ENCODE measurements around the gene KRT38.

The KRT38 gene

DNA sequence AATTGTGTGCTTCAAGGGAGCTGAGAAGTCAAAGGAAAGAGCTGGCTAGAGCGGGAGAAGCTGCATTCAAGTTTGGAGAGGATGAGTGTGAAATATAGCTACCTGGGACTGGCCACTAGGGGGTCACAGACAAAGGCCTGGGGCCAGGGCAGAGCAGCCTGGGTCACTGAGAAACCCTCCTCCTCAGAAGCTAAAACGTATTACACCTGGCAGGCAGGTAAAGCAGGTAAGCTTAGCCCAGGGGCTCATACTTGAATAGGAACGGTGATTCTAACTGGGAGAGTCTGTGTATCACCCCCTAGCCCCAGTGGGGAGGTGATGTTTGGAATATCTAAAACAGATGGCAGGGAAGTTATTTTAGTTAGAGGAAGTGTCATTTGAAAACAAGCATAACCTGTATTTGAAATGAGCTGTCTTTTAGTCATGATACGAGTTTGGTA is 23.2 kb downstream of the KRT38 start:
- TF ChIP-seq, protein P1, sequence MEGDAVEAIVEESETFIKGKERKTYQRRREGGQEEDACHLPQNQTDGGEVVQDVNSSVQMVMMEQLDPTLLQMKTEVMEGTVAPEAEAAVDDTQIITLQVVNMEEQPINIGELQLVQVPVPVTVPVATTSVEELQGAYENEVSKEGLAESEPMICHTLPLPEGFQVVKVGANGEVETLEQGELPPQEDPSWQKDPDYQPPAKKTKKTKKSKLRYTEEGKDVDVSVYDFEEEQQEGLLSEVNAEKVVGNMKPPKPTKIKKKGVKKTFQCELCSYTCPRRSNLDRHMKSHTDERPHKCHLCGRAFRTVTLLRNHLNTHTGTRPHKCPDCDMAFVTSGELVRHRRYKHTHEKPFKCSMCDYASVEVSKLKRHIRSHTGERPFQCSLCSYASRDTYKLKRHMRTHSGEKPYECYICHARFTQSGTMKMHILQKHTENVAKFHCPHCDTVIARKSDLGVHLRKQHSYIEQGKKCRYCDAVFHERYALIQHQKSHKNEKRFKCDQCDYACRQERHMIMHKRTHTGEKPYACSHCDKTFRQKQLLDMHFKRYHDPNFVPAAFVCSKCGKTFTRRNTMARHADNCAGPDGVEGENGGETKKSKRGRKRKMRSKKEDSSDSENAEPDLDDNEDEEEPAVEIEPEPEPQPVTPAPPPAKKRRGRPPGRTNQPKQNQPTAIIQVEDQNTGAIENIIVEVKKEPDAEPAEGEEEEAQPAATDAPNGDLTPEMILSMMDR (conservative IDR thresholded peaks at IDR 0.05; ENCODE audit: low read length), result peak; percentile 20; the same call in 1 of the 2 replicates
- DNase-seq (ENCODE audit: low read depth), result no peak
- H3K4me3 ChIP-seq (ENCODE audit: low read length), result no peak overlapping the region

DNA sequence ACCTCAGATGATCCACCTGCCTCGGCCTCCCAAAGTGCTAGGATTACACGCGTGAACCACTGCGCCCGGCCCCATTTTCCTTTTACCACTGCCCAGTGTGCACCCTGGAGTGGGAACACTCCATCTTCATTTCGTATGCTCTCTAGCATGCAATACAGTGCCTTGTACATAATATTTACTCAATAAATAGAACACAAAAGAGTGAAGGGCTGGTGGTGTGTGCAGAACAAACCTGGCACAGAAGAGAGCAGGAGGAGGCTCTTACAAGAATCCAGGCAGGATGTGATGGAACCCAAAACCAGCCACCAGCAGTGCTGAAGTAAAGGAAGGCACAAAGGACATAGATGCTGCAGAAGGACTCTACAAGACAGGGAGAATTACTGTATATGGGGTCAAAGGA is 23.7 kb downstream of the KRT38 start:
- no peak for DNase-seq (ENCODE audit: low read depth)
- H3K4me3 ChIP-seq (ENCODE audit: low read length), result no peak overlapping the region
- TF ChIP-seq, protein P1 (conservative IDR thresholded peaks at IDR 0.05; ENCODE audit: low read length), result no peak

DNA sequence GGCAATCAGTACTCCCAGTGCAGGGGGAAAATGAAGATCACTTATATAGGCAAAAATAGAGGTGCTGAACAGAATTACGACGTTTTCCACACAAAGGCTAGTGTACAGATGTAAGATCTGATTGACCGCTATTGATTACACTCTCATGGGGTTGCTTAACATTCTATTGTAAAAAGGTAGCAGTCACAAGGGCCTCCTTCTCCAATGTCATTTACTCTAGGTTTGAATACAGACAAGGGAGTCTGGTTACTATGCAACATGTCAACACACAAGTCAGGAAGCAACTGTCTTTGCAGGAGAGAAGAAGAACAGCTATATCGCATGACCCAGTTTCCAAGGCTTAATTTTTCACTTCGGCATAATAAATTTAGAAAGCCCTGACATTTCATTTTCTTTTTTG is 24.3 kb downstream of the KRT38 start:
- peak; percentile 13 for DNase-seq (ENCODE audit: low read depth)
- TF ChIP-seq, protein P1 (conservative IDR thresholded peaks at IDR 0.05; ENCODE audit: low read length), result no peak
- H3K4me3 ChIP-seq (ENCODE audit: low read length), result no peak overlapping the region

DNA sequence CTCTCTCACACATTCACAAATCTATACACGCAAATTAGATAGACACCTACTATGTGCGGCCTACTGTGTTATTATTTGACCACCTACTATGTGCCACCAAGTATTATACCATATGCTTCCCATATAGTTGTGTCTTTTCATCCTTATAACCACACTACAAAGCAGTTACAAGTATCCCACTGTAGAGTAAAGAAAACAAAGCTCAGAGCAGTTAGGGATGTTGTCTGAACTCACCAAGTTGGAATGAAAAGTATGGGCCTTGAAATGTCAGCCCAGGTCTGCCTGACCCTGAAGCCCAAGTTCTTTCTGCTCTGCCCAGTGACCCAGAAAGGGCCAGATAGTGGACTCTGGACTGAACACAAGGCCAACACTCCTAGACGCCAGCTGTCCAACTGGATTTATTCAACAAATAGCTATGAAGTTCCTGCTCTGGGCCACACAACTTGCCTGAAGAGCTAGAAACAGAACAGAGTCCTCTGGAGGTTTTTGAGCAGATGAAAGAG is 24.9 kb downstream of the KRT38 start:
- H3K4me3 ChIP-seq (ENCODE audit: low read length), result no peak overlapping the region
- TF ChIP-seq, protein P1 (conservative IDR thresholded peaks at IDR 0.05; ENCODE audit: low read length), result no peak
- peak; percentile 74 for DNase-seq (ENCODE audit: low read depth)

DNA sequence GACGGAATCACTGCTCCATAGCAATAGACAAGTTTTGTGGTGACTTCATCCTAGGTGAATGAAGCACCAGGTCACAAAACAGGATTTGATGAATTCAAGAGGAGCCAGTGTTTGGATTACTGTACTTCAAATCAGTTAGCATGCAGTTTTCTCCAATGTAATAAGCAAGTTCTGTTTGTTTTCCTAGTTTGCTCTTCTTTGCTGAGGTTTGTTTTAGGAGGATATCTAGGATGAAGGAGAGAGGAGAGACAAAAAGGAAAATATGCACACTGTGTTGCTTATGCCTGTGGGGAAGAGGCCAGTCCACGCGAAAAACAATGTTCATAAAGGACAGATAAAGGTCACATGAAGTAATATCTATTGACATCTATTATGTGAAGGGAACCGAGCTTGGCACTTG is 25.4 kb downstream of the KRT38 start:
- TF ChIP-seq, protein P1 (conservative IDR thresholded peaks at IDR 0.05; ENCODE audit: low read length), result no peak
- no peak overlapping the region for H3K4me3 ChIP-seq (ENCODE audit: low read length)
- no peak for DNase-seq (ENCODE audit: low read depth)

DNA sequence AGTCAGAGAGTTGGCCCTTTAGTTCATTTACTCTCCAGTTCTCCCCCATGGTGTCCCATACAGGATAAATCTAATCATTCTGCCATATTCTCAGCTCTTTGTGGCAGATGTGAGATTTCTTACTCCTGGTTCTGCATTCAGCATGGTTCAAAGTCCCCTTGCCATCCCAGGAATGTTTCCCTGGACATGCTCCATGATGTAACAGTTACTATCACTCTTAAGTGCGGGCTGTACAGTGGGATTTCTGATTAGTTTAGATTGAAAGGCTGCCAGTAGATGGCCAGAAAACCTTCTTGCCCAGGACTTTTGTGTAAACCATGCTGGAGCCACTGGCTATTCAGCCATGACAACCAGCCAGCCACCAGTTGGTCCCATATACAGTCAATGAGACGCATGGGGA is 26.8 kb downstream of the KRT38 start:
- DNase-seq (ENCODE audit: low read depth), result no peak
- TF ChIP-seq, protein P1 (conservative IDR thresholded peaks at IDR 0.05; ENCODE audit: low read length), result no peak
- H3K4me3 ChIP-seq (ENCODE audit: low read length), result no peak overlapping the region

DNA sequence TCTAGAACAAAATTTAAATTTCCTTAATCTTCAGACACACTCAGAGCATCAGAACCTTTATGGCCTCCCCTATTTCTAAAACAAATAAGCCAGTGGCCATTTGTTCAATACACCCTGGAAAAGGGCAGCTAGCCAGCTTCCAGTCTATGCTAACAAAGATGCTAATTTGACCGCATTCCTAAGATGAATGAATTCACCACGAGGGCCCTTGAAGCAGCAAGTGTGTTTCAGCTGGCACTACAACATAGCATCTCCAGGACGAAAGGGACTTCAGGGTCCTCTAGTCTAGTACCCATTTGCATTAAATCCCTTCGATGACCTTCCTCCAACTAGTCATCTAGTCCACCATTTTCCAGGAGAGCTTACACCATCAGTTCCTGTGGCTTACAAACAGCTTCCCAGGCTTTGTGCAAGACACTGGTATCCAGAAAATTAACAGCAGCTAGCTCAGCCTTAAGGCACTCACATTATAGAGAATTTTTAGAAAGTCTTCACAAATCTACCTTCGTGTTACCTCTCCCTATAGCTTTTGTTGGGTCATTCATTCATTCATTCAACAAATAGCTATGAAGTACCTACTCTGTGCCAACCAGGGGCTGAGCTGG is 27.3 kb downstream of the KRT38 start:
- no peak overlapping the region for H3K4me3 ChIP-seq (ENCODE audit: low read length)
- peak; percentile 29 for DNase-seq (ENCODE audit: low read depth)
- TF ChIP-seq, protein P1 (conservative IDR thresholded peaks at IDR 0.05; ENCODE audit: low read length), result no peak
